Inflammatory macrophage (primary cell): ENCODE data around the gene RBM19.

Experiments used
- DNase-seq, 2 donors: peaks; one replicate each; pipeline ENCODE4 v3.0.0-alpha.2; 2020 to 2022

Gene RBM19

GRCh38 chr12:113797535-113797868 is 168.6 kb downstream of the RBM19 start:
- no peak for DNase-seq

- DNase-seq = no peak
Observed at GRCh38 chr12:113796852-113797534, 169.1 kb downstream of the RBM19 start.

- DNase-seq = no peak
Observed at GRCh38 chr12:113796066-113796827, 169.9 kb downstream of the RBM19 start.

DNA sequence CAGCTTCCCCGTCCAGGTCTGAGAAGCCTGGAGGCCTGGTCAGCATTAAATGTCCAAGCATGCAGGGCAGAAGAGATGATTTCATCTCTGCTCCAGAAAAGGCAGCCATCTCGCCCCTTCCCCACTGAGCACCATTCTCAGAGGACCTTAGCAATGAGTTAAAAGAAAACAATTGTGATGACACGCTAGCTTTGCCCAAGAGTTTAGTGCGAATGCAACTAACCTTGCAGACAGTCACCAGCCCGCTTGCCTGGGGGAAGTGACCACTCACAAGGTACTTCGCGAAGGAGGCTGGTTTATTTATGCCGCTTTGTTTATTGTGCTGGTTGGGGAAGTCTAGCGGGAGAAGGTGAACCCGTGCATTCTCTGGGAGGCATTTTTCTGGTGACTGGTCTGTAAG is 170.7 kb downstream of the RBM19 start:
- no peak for DNase-seq

- no peak for DNase-seq
Observed at GRCh38 chr12:113794774-113795173, 171.4 kb downstream of the RBM19 start.

- DNase-seq = no peak
Observed at GRCh38 chr12:113793250-113793649, 172.9 kb downstream of the RBM19 start.

DNA sequence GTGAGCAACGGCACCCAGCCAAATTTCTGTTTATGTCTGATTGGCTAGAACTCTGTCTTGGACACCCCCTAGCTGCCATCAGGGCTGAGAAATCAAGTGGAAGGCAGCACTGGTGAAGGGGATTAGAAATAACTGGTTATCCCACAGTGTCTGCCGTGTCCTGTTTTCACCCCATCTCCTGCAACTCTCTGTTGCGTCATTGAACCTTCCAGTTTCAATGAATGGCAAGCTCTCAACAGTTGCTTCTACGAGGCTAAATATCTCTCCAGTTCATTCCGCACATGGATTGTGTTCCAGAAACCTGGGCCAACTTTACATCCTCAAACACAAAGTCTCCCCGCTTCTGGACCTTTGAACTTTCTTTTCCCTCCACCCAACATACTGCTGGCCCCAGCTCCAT is 173.7 kb downstream of the RBM19 start:
- DNase-seq = no peak

DNA sequence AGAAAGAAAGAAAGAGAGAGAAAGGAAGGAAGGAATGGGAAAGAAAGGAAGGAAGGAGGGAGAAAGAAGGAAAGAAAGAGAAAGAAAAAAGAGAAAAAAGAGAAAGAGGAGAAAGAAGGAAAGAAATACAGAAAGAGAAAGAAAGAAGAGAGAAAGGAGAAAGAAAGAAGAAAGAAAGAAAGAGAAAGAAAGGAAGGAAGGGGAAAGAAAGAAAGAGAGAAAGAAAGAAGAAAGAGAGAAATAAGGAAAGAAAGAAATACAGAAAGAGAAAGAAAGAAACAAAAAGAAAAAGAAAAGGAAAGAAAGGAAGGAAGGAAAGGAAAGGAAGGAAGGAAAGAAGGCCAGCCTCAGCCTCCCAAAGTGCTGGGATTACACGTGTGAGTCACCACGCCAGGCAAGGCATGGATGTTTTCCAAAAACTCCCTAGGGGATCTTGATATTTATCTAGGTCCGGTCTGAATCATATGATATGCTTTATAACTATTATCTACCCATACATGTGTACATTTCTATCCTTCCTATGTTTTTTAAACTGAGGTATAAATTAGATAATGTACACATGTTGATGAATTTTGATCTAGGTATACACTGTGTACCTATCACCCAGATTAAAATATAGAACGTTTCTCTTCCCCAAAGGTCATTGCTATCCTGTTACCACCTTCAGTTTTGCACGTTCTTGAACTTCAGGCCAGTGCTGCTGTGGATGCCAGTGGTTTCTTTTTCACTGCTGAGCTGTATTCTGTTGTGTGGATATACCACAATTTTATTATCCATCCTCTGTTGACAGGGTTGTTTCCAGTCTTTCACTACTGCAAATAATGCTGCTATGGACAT is 177.9 kb downstream of the RBM19 start:
- DNase-seq = no peak

- DNase-seq = no peak
Observed at GRCh38 chr12:113786107-113786506, 180.0 kb downstream of the RBM19 start.

DNA sequence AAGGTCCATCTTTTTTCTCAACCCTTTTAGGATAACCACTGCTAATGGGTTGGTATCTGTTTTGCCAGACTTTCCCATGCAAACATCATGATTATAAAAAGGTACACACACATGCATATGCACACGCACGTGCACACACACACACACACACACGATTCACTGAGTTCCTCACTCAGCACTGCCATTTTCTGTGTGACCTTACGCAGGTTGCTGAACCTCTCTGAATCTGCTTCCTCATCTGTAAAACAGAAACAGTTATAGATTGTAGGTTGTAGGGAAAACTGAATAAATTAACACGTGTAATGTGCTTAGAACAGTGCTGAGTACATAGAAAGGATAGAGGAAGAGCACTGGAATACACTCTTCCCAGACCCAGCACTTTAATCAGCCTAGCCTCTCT is 182.3 kb downstream of the RBM19 start:
- DNase-seq = no peak

GRCh38 chr12:113782873-113783272 is 183.3 kb downstream of the RBM19 start:
- no peak for DNase-seq

DNA sequence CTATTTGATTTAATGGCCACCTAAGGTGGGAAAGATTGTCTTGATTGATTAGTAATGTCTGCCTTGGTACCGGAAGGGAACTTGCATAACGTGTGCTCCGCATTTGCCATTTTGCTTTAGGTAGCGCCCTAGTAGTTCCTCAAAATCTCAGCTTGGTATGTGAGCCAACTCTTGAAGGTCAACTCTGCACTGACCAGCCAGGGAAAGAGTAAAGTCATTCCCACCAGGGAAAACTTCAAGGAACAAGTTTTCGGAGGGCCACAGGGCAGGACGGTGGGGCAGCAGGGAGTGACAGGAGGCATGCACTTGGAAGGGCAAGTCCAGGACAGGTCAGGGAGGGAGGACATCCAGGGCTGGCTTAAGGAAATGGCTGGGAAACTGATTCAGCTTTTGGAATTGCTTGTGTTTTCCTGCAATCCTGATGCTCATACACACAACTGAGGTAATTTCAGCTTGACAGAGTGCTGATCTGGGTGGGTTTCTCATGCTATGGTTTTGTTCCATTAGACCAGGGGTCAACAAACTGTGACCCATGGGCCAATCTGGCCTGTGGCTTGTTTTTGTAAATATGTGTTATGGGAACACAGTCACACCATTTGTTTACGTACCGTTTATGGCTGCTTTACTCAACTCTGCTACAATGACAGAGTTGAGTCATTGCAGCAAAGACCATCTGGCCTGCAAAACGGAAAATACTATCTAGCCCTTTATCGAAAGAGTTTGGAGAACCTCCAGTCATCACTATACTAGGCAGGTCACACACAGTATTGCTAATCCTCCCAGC is 184.5 kb downstream of the RBM19 start:
- DNase-seq = no peak

DNA sequence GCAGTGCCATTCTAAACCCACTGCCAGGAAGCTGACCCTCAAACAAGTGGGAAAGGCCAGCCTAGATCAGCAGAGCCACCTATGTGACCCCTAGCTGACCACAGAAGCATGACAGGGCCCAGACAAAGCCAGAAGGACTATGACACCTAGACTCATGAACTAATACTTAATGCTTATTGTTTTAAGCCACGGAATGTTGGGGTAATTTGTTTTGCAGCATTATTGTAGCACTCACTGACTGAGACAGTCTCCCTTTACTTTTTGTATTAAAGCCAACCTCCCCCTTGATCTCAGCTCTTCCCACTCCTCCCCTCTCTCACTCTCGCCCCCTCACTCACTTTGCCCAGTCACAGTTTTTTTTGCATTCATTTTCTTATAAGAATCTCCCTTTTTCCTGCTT is 186.4 kb downstream of the RBM19 start:
- DNase-seq = no peak

- no peak for DNase-seq
Observed at GRCh38 chr12:113778432-113779132, 187.5 kb downstream of the RBM19 start.

- no peak for DNase-seq
Observed at GRCh38 chr12:113777751-113778150, 188.4 kb downstream of the RBM19 start.

- no peak for DNase-seq
Observed at GRCh38 chr12:113776536-113776935, 189.6 kb downstream of the RBM19 start.

- no peak for DNase-seq
Observed at GRCh38 chr12:113774526-113774925, 191.6 kb downstream of the RBM19 start.

DNA sequence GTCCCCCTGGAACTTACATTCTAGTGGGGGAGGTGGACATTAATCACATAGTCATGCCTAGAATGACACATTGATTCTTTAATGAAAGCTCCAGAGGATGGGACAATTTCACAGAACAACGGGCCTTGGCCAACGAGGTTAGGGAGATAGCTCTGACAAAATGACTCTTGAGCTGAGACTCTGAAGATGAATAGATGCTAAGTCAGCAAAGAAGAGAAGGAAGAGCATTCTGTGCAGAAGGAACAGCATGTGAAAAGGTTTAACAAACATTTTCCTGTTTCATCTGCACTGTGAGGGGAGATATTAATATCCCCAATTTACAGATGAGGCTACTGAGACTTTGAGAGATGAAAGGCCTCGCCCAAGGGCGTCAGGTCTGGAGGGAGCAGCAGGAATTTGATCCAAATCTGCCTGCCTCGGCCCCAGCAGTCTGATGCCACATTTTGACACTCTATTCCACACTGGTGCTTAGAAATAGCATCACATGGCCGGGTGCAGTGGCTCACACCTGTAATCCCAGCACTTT is 193.6 kb downstream of the RBM19 start:
- no peak for DNase-seq

GRCh38 chr12:113770389-113770865 is 195.7 kb downstream of the RBM19 start:
- no peak for DNase-seq

DNA sequence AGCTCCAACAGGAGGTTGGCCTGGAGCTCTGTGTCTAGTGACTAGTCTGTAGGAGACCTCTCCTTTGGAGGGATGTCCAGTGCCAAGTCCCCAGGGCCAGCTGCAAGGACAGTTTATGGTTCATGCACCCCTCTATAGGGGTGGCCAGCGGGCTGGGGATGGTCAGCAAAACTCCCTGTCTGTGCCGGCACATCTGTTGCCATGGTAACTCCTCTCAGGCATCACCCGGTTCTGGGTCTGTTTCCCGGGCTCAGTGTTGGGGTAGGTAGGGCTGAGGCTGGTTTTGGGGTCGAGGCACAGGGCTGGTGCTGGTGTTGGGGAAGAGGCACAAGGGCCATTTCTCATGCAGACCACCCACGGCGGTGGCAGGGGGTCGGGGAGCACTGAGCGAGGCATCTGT is 196.8 kb downstream of the RBM19 start:
- DNase-seq = no peak

- DNase-seq = no peak
Observed at GRCh38 chr12:113768850-113769249, 197.3 kb downstream of the RBM19 start.
